Measurements from ENCODE around the gene MMAA. TPM values are rescaled to one million over a fixed set of nuclear protein-coding genes. Genes with fewer than 3 reads are reported as not detected.
"Not testable (repeated sequence)": the region's sequence is repeated elsewhere in the genome, so short reads cannot be mapped to it uniquely, and the experiment has no call there.

The MMAA gene
- total RNA-seq, 1 experiment from 2014 or later, result 3.0 TPM

GRCh38 chr4:145618210-145618931 is 814 bp upstream of the MMAA start:
- no peaks in the 10 kb centered on the region for H3K27me3 ChIP-seq (replicated peaks)
- H3K27ac ChIP-seq, result peak overlapping the region; percentile 89
- no peak for DNase-seq (ENCODE audit: low read depth in 1 of 2, low spot score in 2 of 2)
- peaks cover 14% of the 10 kb centered on the region for H3K4me1 ChIP-seq (replicated peaks)
- H3K36me3 ChIP-seq, result no peaks in the 10 kb centered on the region; the same call in 1 of the 2 replicates
- H3K9me3 ChIP-seq (replicated peaks), result no peaks in the 10 kb centered on the region
- H3K4me3 ChIP-seq, result peak overlapping the region; percentile 69

GRCh38 chr4:145619639-145619996 is 433 bp downstream of the MMAA start:
- Histone ChIP-seq H3K27me3 (replicated peaks) (no peaks in the 10 kb centered on the region), H3K36me3 (no peaks in the 10 kb centered on the region; the same call in 1 of the 2 replicates), H3K27ac (peak overlapping the region; percentile 89), H3K4me1 (replicated peaks) (peaks cover 25% of the 10 kb centered on the region), H3K4me3 (peak overlapping the region; percentile 69), H3K9me3 (replicated peaks) (no peaks in the 10 kb centered on the region)
- DNase-seq (ENCODE audit: low read depth in 1 of 2, low spot score in 2 of 2), result no peak

- not testable (repeated sequence) for H3K36me3 ChIP-seq; H3K27me3 ChIP-seq (replicated peaks); H3K4me3 ChIP-seq; H3K9me3 ChIP-seq (replicated peaks); H3K27ac ChIP-seq; DNase-seq (ENCODE audit: low read depth in 1 of 2, low spot score in 2 of 2)
- peaks cover 25% of the 10 kb centered on the region for H3K4me1 ChIP-seq (replicated peaks)
Observed at GRCh38 chr4:145622067-145622466, 2.9 kb downstream of the MMAA start.

GRCh38 chr4:145623831-145624230 is 4.6 kb downstream of the MMAA start:
- DNase-seq (ENCODE audit: low read depth in 1 of 2, low spot score in 2 of 2), result peak in 1 of 2 experiments; percentile 34

GRCh38 chr4:145625677-145626622 is 6.8 kb downstream of the MMAA start:
- H3K27me3 ChIP-seq (replicated peaks), result no peaks in the 10 kb centered on the region
- no peak overlapping the region for H3K27ac ChIP-seq
- H3K4me1 ChIP-seq (replicated peaks), result peaks cover 11% of the 10 kb centered on the region
- H3K9me3 ChIP-seq (replicated peaks), result no peaks in the 10 kb centered on the region
- no peak overlapping the region for H3K4me3 ChIP-seq
- no peaks in the 10 kb centered on the region for H3K36me3 ChIP-seq
- no peak for DNase-seq (ENCODE audit: low read depth in 1 of 2, low spot score in 2 of 2)

More at GRCh38 chr4:145623831-145624230, 4.6 kb downstream of the MMAA start:
- no peaks in the 10 kb centered on the region for H3K27me3 ChIP-seq (replicated peaks)
- H3K27ac ChIP-seq, result no peak overlapping the region; the same call in 1 of the 2 replicates
- H3K4me1 ChIP-seq (replicated peaks), result peaks cover 19% of the 10 kb centered on the region
- H3K9me3 ChIP-seq (replicated peaks), result no peaks in the 10 kb centered on the region
- no peaks in the 10 kb centered on the region; the same call in 1 of the 2 replicates for H3K36me3 ChIP-seq
- H3K4me3 ChIP-seq, result no peak overlapping the region

GRCh38 chr4:145626623-145626982 is 7.4 kb downstream of the MMAA start:
- no peak overlapping the region for H3K27ac ChIP-seq
- no peaks in the 10 kb centered on the region for H3K9me3 ChIP-seq (replicated peaks)
- H3K36me3 ChIP-seq, result no peaks in the 10 kb centered on the region
- H3K4me3 ChIP-seq, result no peak overlapping the region
- H3K4me1 ChIP-seq (replicated peaks), result peaks cover 11% of the 10 kb centered on the region
- H3K27me3 ChIP-seq (replicated peaks), result no peaks in the 10 kb centered on the region
- no peak for DNase-seq (ENCODE audit: low read depth in 1 of 2, low spot score in 2 of 2)

- Histone ChIP-seq H3K27me3 (replicated peaks) (no peaks in the 10 kb centered on the region), H3K36me3 (no peaks in the 10 kb centered on the region), H3K27ac (no peak overlapping the region), H3K4me1 (replicated peaks) (peaks cover 28% of the 10 kb centered on the region), H3K9me3 (replicated peaks) (no peaks in the 10 kb centered on the region), H3K4me3 (no peak overlapping the region)
- no peak for DNase-seq (ENCODE audit: low read depth in 1 of 2, low spot score in 2 of 2)
Observed at GRCh38 chr4:145635117-145635516, 15.9 kb downstream of the MMAA start.

GRCh38 chr4:145635630-145636029 is 16.4 kb downstream of the MMAA start:
- H3K36me3 ChIP-seq, result no peaks in the 10 kb centered on the region
- peaks cover 28% of the 10 kb centered on the region for H3K4me1 ChIP-seq (replicated peaks)
- no peaks in the 10 kb centered on the region for H3K9me3 ChIP-seq (replicated peaks)
- H3K4me3 ChIP-seq, result no peak overlapping the region
- no peak for DNase-seq (ENCODE audit: low read depth in 1 of 2, low spot score in 2 of 2)
- no peaks in the 10 kb centered on the region for H3K27me3 ChIP-seq (replicated peaks)
- H3K27ac ChIP-seq, result no peak overlapping the region

- Histone ChIP-seq H3K27ac (no peak overlapping the region), H3K4me1 (replicated peaks) (peaks cover 7% of the 10 kb centered on the region), H3K4me3 (no peak overlapping the region), H3K9me3 (replicated peaks) (no peaks in the 10 kb centered on the region), H3K27me3 (replicated peaks) (no peaks in the 10 kb centered on the region), H3K36me3 (no peaks in the 10 kb centered on the region)
- no peak for DNase-seq (ENCODE audit: low read depth in 1 of 2, low spot score in 2 of 2)
Observed at GRCh38 chr4:145639186-145639698, 20.1 kb downstream of the MMAA start.

- not testable (repeated sequence) for H3K9me3 ChIP-seq (replicated peaks); H3K27ac ChIP-seq; H3K27me3 ChIP-seq (replicated peaks); H3K4me3 ChIP-seq; H3K4me1 ChIP-seq (replicated peaks); H3K36me3 ChIP-seq; DNase-seq (ENCODE audit: low read depth in 1 of 2, low spot score in 2 of 2)
Observed at GRCh38 chr4:145640236-145640635, 21.1 kb downstream of the MMAA start.

- H3K4me1 ChIP-seq (replicated peaks), result peaks cover 5% of the 10 kb centered on the region; the same call in 1 of the 2 replicates
Observed at GRCh38 chr4:145643295-145643694, 24.1 kb downstream of the MMAA start.

GRCh38 chr4:145644699-145645098 is 25.5 kb downstream of the MMAA start:
- H3K27me3 ChIP-seq (replicated peaks), result no peaks in the 10 kb centered on the region
- H3K36me3 ChIP-seq, result no peaks in the 10 kb centered on the region
- no peaks in the 10 kb centered on the region for H3K4me1 ChIP-seq (replicated peaks)
- no peak overlapping the region for H3K27ac ChIP-seq
- no peaks in the 10 kb centered on the region for H3K9me3 ChIP-seq (replicated peaks)
- no peak overlapping the region for H3K4me3 ChIP-seq
- DNase-seq (ENCODE audit: low read depth in 1 of 2, low spot score in 2 of 2), result no peak

More at GRCh38 chr4:145643295-145643694, 24.1 kb downstream of the MMAA start:
- no peak overlapping the region for H3K4me3 ChIP-seq
- no peaks in the 10 kb centered on the region for H3K27me3 ChIP-seq (replicated peaks)
- H3K36me3 ChIP-seq, result no peaks in the 10 kb centered on the region
- no peaks in the 10 kb centered on the region for H3K9me3 ChIP-seq (replicated peaks)
- DNase-seq (ENCODE audit: low read depth in 1 of 2, low spot score in 2 of 2), result no peak
- H3K27ac ChIP-seq, result no peak overlapping the region

GRCh38 chr4:145656156-145656555 is 37.0 kb downstream of the MMAA start:
- Histone ChIP-seq H3K4me1 (replicated peaks) (no peaks in the 10 kb centered on the region), H3K9me3 (replicated peaks) (no peaks in the 10 kb centered on the region), H3K27ac (no peak overlapping the region), H3K27me3 (replicated peaks) (no peaks in the 10 kb centered on the region), H3K4me3 (no peak overlapping the region), H3K36me3 (no peaks in the 10 kb centered on the region)
- no peak for DNase-seq (ENCODE audit: low read depth in 1 of 2, low spot score in 2 of 2)

- H3K4me3 ChIP-seq, result no peak overlapping the region
- no peaks in the 10 kb centered on the region for H3K27me3 ChIP-seq (replicated peaks)
- no peak for DNase-seq (ENCODE audit: low read depth in 1 of 2, low spot score in 2 of 2)
- no peak overlapping the region for H3K27ac ChIP-seq
- H3K4me1 ChIP-seq (replicated peaks), result no peaks in the 10 kb centered on the region
- no peaks in the 10 kb centered on the region for H3K9me3 ChIP-seq (replicated peaks)
- H3K36me3 ChIP-seq, result no peaks in the 10 kb centered on the region
Observed at GRCh38 chr4:145660064-145660463, 40.9 kb downstream of the MMAA start.
